Measurements from ENCODE around the gene NACC1.

Gene NACC1

GRCh38 chr19:13127811-13128575, 9.9 kb downstream of the NACC1 start:
- Histone ChIP-seq H3K27ac (ENCODE audit: low read depth, low read length) (no peak overlapping the region), H3K36me3 (ENCODE audit: insufficient read depth, low read length) (peaks cover 19% of the 10 kb centered on the region), H3K9me3 (ENCODE audit: insufficient read depth, low read depth, low read length) (no peaks in the 10 kb centered on the region), H3K4me1 (ENCODE audit: insufficient read depth, low read length) (no peaks in the 10 kb centered on the region), H3K9ac (ENCODE audit: low read depth, low read length) (no peak overlapping the region), H3K4me3 (ENCODE audit: low read length) (no peak overlapping the region), H3K27me3 (ENCODE audit: insufficient read depth, low read length) (no peaks in the 10 kb centered on the region)
- WGBS, result 94% methylated on average over 6 of the region's 6 CpGs

- peaks cover 21% of the 10 kb centered on the region for H3K36me3 ChIP-seq (ENCODE audit: insufficient read depth, low read length)
- H3K27me3 ChIP-seq (ENCODE audit: insufficient read depth, low read length), result no peaks in the 10 kb centered on the region
- no peak overlapping the region for H3K27ac ChIP-seq (ENCODE audit: low read depth, low read length)
- no peak overlapping the region for H3K9ac ChIP-seq (ENCODE audit: low read depth, low read length)
- 76% methylated on average over 1 of the region's 1 CpG for WGBS
- H3K4me3 ChIP-seq (ENCODE audit: low read length), result no peak overlapping the region
- no peaks in the 10 kb centered on the region for H3K4me1 ChIP-seq (ENCODE audit: insufficient read depth, low read length)
- no peaks in the 10 kb centered on the region for H3K9me3 ChIP-seq (ENCODE audit: insufficient read depth, low read depth, low read length)
These were observed 10.5 kb downstream of the NACC1 start for GRCh38 chr19:13128583-13128982.

- Histone ChIP-seq H3K36me3 (ENCODE audit: insufficient read depth, low read length) (peaks cover 26% of the 10 kb centered on the region), H3K4me1 (ENCODE audit: insufficient read depth, low read length) (no peaks in the 10 kb centered on the region), H3K27ac (ENCODE audit: low read depth, low read length) (no peak overlapping the region), H3K4me3 (ENCODE audit: low read length) (no peak overlapping the region), H3K27me3 (ENCODE audit: insufficient read depth, low read length) (no peaks in the 10 kb centered on the region), H3K9ac (ENCODE audit: low read depth, low read length) (no peak overlapping the region), H3K9me3 (ENCODE audit: insufficient read depth, low read depth, low read length) (no peaks in the 10 kb centered on the region)
- WGBS, result 95% methylated on average over 9 of the region's 9 CpGs
These were observed 11.3 kb downstream of the NACC1 start for GRCh38 chr19:13129384-13129783.

- no peaks in the 10 kb centered on the region for H3K27me3 ChIP-seq (ENCODE audit: insufficient read depth, low read length)
- H3K36me3 ChIP-seq (ENCODE audit: insufficient read depth, low read length), result peaks cover 36% of the 10 kb centered on the region
- 94% methylated on average over 3 of the region's 3 CpGs for WGBS
- H3K4me3 ChIP-seq (ENCODE audit: low read length), result no peak overlapping the region
- no peak overlapping the region for H3K27ac ChIP-seq (ENCODE audit: low read depth, low read length)
- H3K9ac ChIP-seq (ENCODE audit: low read depth, low read length), result no peak overlapping the region
- H3K9me3 ChIP-seq (ENCODE audit: insufficient read depth, low read depth, low read length), result no peaks in the 10 kb centered on the region
- no peaks in the 10 kb centered on the region for H3K4me1 ChIP-seq (ENCODE audit: insufficient read depth, low read length)
These were observed 12.9 kb downstream of the NACC1 start for GRCh38 chr19:13130886-13131490.

- 94% methylated on average over 8 of the region's 8 CpGs for WGBS
- H3K4me3 ChIP-seq (ENCODE audit: low read length), result no peak overlapping the region
- peaks cover 46% of the 10 kb centered on the region for H3K36me3 ChIP-seq (ENCODE audit: insufficient read depth, low read length)
- no peak overlapping the region for H3K9ac ChIP-seq (ENCODE audit: low read depth, low read length)
- no peak overlapping the region for H3K27ac ChIP-seq (ENCODE audit: low read depth, low read length)
- H3K9me3 ChIP-seq (ENCODE audit: insufficient read depth, low read depth, low read length), result no peaks in the 10 kb centered on the region
- no peaks in the 10 kb centered on the region for H3K27me3 ChIP-seq (ENCODE audit: insufficient read depth, low read length)
- no peaks in the 10 kb centered on the region for H3K4me1 ChIP-seq (ENCODE audit: insufficient read depth, low read length)
These were observed 14.6 kb downstream of the NACC1 start for GRCh38 chr19:13132471-13133180.

GRCh38 chr19:13133241-13133870, 15.3 kb downstream of the NACC1 start:
- Histone ChIP-seq H3K36me3 (ENCODE audit: insufficient read depth, low read length) (peaks cover 53% of the 10 kb centered on the region), H3K27ac (ENCODE audit: low read depth, low read length) (no peak overlapping the region), H3K9ac (ENCODE audit: low read depth, low read length) (no peak overlapping the region), H3K9me3 (ENCODE audit: insufficient read depth, low read depth, low read length) (no peaks in the 10 kb centered on the region), H3K27me3 (ENCODE audit: insufficient read depth, low read length) (no peaks in the 10 kb centered on the region), H3K4me1 (ENCODE audit: insufficient read depth, low read length) (no peaks in the 10 kb centered on the region), H3K4me3 (ENCODE audit: low read length) (no peak overlapping the region)
- 92% methylated on average over 12 of the region's 12 CpGs for WGBS

GRCh38 chr19:13134626-13135025, 16.6 kb downstream of the NACC1 start:
- no peak overlapping the region for H3K9ac ChIP-seq (ENCODE audit: low read depth, low read length)
- H3K36me3 ChIP-seq (ENCODE audit: insufficient read depth, low read length), result peaks cover 63% of the 10 kb centered on the region
- no peaks in the 10 kb centered on the region for H3K27me3 ChIP-seq (ENCODE audit: insufficient read depth, low read length)
- H3K9me3 ChIP-seq (ENCODE audit: insufficient read depth, low read depth, low read length), result no peaks in the 10 kb centered on the region
- no peak overlapping the region for H3K27ac ChIP-seq (ENCODE audit: low read depth, low read length)
- 95% methylated on average over 3 of the region's 3 CpGs for WGBS
- H3K4me3 ChIP-seq (ENCODE audit: low read length), result no peak overlapping the region
- no peaks in the 10 kb centered on the region for H3K4me1 ChIP-seq (ENCODE audit: insufficient read depth, low read length)

GRCh38 chr19:13135068-13136062, 17.3 kb downstream of the NACC1 start:
- H3K27me3 ChIP-seq (ENCODE audit: insufficient read depth, low read length), result no peaks in the 10 kb centered on the region
- H3K4me1 ChIP-seq (ENCODE audit: insufficient read depth, low read length), result no peaks in the 10 kb centered on the region
- WGBS, result 97% methylated on average over 60 of the region's 60 CpGs
- H3K36me3 ChIP-seq (ENCODE audit: insufficient read depth, low read length), result peaks cover 63% of the 10 kb centered on the region
- H3K9ac ChIP-seq (ENCODE audit: low read depth, low read length), result no peak overlapping the region
- H3K9me3 ChIP-seq (ENCODE audit: insufficient read depth, low read depth, low read length), result no peaks in the 10 kb centered on the region
- no peak overlapping the region for H3K27ac ChIP-seq (ENCODE audit: low read depth, low read length)
- H3K4me3 ChIP-seq (ENCODE audit: low read length), result no peak overlapping the region

GRCh38 chr19:13137290-13137794, 19.3 kb downstream of the NACC1 start:
- WGBS, result 95% methylated on average over 28 of the region's 28 CpGs
- H3K9me3 ChIP-seq (ENCODE audit: insufficient read depth, low read depth, low read length), result no peaks in the 10 kb centered on the region

GRCh38 chr19:13138171-13138915, 20.3 kb downstream of the NACC1 start:
- Histone ChIP-seq H3K27me3 (ENCODE audit: insufficient read depth, low read length) (no peaks in the 10 kb centered on the region), H3K9ac (ENCODE audit: low read depth, low read length) (no peak overlapping the region), H3K27ac (ENCODE audit: low read depth, low read length) (no peak overlapping the region), H3K4me1 (ENCODE audit: insufficient read depth, low read length) (no peaks in the 10 kb centered on the region), H3K4me3 (ENCODE audit: low read length) (no peak overlapping the region), H3K9me3 (ENCODE audit: insufficient read depth, low read depth, low read length) (no peaks in the 10 kb centered on the region), H3K36me3 (ENCODE audit: insufficient read depth, low read length) (peaks cover 59% of the 10 kb centered on the region)
- 94% methylated on average over 40 of the region's 40 CpGs for WGBS

More at GRCh38 chr19:13137290-13137794, 19.3 kb downstream of the NACC1 start:
- Histone ChIP-seq H3K4me1 (ENCODE audit: insufficient read depth, low read length) (no peaks in the 10 kb centered on the region), H3K27me3 (ENCODE audit: insufficient read depth, low read length) (no peaks in the 10 kb centered on the region), H3K27ac (ENCODE audit: low read depth, low read length) (no peak overlapping the region), H3K36me3 (ENCODE audit: insufficient read depth, low read length) (peaks cover 63% of the 10 kb centered on the region), H3K9ac (ENCODE audit: low read depth, low read length) (no peak overlapping the region), H3K4me3 (ENCODE audit: low read length) (no peak overlapping the region)
